ENCODE measurements around the gene WDR59. TPM values are rescaled to one million over a fixed set of nuclear protein-coding genes. Genes with fewer than 3 reads are reported as not detected.
A peak's percentile ranks its signal among the peaks of the same experiment; 100 is the strongest.

WDR59 gene
- total and polyA plus RNA-seq, 3 donors from 2014 or later, result 47.6 to 73.8 (median 55.0) TPM

DNA sequence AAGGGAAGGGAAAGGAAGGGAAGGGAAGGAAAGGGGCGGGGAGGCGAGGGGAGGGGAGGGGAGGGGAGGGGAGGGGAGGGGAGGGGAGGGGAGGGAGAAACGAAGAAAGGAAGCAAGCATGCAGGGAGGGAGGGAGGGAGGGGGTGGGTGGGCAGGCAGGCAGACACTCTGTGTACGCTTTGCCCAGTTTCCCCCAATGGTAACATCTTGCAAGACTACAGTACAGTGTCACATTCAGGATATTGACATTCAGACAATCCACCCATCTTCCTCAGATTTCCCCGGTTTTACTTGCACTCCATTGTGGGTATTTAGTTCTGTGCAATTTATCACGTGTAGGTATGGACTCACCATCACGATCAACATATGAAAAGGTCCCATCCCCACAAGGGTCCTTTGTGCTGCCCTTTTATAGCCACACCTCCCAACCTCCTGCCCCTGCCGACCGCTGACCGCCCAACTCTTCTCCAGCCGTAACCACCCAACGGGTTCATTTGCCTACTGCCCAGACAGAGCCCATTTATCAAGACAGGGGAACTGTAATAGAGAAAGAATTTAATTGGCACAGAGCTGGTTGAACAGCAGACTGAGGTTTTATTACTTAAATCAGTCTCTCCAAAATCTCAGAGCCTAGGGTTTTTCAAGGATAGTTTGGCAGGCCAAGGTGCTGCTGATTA, 118.9 kb downstream of the WDR59 start:
- 61 to 62% methylated on average over 10 to 11 of the region's 12 CpGs for WGBS, 2 donors

DNA sequence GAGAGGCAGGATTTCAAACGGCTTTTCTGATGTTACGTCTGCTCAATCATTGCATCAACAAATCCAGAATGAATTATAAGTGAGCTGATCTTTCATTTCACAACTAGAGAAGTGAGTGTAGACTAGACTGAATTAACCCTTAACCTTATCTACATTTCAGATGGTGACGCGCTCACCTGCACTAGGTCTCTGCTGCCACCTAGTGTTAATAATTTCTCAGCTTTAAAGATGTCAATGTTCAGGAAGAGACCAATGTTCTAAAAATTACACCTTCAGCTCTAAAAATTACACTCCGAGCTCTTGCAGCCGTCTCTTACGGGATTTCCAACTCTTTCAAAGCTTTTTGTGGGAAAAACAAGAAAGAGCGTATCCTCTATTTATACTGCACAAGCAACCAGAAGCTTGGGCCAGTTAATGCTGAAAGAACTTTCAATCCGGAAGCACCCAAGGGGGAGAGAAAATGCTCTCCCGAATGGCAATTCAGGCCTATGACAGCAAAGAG, 122.1 kb downstream of the WDR59 start:
- no peak for TF ChIP-seq POLR2A (IDR thresholded peaks at IDR 0.05)
- TF ChIP-seq, protein P1, sequence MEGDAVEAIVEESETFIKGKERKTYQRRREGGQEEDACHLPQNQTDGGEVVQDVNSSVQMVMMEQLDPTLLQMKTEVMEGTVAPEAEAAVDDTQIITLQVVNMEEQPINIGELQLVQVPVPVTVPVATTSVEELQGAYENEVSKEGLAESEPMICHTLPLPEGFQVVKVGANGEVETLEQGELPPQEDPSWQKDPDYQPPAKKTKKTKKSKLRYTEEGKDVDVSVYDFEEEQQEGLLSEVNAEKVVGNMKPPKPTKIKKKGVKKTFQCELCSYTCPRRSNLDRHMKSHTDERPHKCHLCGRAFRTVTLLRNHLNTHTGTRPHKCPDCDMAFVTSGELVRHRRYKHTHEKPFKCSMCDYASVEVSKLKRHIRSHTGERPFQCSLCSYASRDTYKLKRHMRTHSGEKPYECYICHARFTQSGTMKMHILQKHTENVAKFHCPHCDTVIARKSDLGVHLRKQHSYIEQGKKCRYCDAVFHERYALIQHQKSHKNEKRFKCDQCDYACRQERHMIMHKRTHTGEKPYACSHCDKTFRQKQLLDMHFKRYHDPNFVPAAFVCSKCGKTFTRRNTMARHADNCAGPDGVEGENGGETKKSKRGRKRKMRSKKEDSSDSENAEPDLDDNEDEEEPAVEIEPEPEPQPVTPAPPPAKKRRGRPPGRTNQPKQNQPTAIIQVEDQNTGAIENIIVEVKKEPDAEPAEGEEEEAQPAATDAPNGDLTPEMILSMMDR (IDR thresholded peaks at IDR 0.05), result peak; percentile 68 to 83 (median 79)
- H3K36me3 ChIP-seq (ENCODE audit: low read depth, missing control alignments), result no peaks in the 10 kb centered on the region
- no peaks in the 10 kb centered on the region for H3K4me1 ChIP-seq
- no peaks in the 10 kb centered on the region for H3K27me3 ChIP-seq
- no peak overlapping the region for H3K27ac ChIP-seq
- 32 to 36% methylated on average over 10 of the region's 10 CpGs for WGBS, 2 donors
- intact Hi-C loops (cut with DNase I; ENCODE audit: low total_unique reads), result loop anchor here (5.0 kb wide), 1 partner anchor 150 kb away; no protein-coding TSS in a partner anchor
- no peak for DNase-seq
- no peaks in the 10 kb centered on the region for H3K9me3 ChIP-seq
- H3K4me3 ChIP-seq, result no peak overlapping the region

More for the DNA sequence above, 118.9 kb downstream of the WDR59 start:
- Histone ChIP-seq H3K27me3 (no peaks in the 10 kb centered on the region), H3K27ac (no peak overlapping the region), H3K36me3 (ENCODE audit: low read depth, missing control alignments) (no peaks in the 10 kb centered on the region), H3K4me3 (no peak overlapping the region), H3K9me3 (no peaks in the 10 kb centered on the region), H3K4me1 (no peaks in the 10 kb centered on the region)
- no peak for TF ChIP-seq POLR2A (IDR thresholded peaks at IDR 0.05)
- TF ChIP-seq, protein P1 (IDR thresholded peaks at IDR 0.05), result no peak
- DNase-seq, result no peak
- intact Hi-C loops (cut with DNase I; ENCODE audit: low total_unique reads), result no loop called here

DNA sequence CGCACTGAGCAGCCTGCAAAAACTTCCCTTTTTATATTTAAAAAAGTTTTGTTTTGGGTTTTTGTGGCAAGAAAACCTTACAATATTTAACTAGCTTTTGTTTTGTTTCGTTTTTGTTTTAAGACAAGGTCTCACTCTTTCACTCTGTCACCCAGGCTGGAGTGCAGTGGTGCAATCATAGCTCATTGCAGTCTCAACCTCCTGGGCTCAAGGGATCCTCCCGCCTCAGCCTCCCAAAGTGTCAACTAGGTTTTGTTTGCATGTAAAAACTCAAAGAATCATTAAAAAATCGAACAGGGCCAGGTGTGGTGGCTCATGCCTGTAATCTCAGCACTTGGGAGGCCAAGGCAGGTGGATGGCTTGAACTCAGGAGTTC, 132.4 kb downstream of the WDR59 start:
- no peak overlapping the region for H3K4me3 ChIP-seq
- intact Hi-C loops (cut with DNase I; ENCODE audit: low total_unique reads), result no loop called here
- 79 to 80% methylated on average over 4 of the region's 4 CpGs for WGBS, 2 donors

DNA sequence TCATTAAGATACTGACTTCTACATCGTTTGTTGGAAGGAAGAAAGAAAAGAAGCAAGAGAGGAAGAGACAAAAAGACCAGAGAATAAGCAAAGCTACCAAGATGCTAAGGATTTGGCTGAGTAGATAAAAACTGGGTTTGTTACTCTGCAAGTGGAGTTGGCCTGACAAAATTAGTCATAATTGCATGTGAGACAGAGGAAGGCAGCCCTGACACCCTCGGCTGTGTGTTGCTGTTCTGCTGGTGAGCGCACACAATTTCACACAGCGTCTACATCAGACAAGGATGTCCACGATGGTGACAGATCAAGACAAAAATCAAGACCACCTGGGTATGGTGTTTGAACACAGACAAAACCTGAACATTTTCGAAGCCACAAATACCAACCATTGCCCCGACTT, 134.9 kb downstream of the WDR59 start:
- 73 to 88% methylated on average over 7 of the region's 7 CpGs for WGBS, 2 donors

More for the DNA sequence above, 132.4 kb downstream of the WDR59 start:
- Histone ChIP-seq H3K4me1 (no peaks in the 10 kb centered on the region), H3K9me3 (no peaks in the 10 kb centered on the region), H3K36me3 (ENCODE audit: low read depth, missing control alignments) (no peaks in the 10 kb centered on the region), H3K27ac (no peak overlapping the region), H3K27me3 (no peaks in the 10 kb centered on the region)
- TF ChIP-seq, protein P1 (IDR thresholded peaks at IDR 0.05), result no peak
- no peak for TF ChIP-seq POLR2A (IDR thresholded peaks at IDR 0.05)
- DNase-seq, result no peak

More for the DNA sequence above, 134.9 kb downstream of the WDR59 start:
- H3K9me3 ChIP-seq, result no peaks in the 10 kb centered on the region
- no peak for DNase-seq
- H3K36me3 ChIP-seq (ENCODE audit: low read depth, missing control alignments), result no peaks in the 10 kb centered on the region
- H3K27me3 ChIP-seq, result no peaks in the 10 kb centered on the region
- H3K4me3 ChIP-seq, result no peak overlapping the region
- no peak overlapping the region for H3K27ac ChIP-seq
- TF ChIP-seq POLR2A (IDR thresholded peaks at IDR 0.05), result no peak
- TF ChIP-seq, protein P1 (IDR thresholded peaks at IDR 0.05), result no peak
- intact Hi-C loops (cut with DNase I; ENCODE audit: low total_unique reads), result no loop called here
- no peaks in the 10 kb centered on the region for H3K4me1 ChIP-seq
